Stimulated activated CD8-positive, alpha-beta memory T cell treated with anti-CD3 and anti-CD28 coated beads, Interleukin-7, amount 100 ng/mL, for 4 hours (primary cell): ENCODE measurements around the gene CHTF8.
"Not testable (repeated sequence)": the region's sequence is repeated elsewhere in the genome, so short reads cannot be mapped to it uniquely, and the experiment has no call there.

Experiments
- DNase-seq, 2 donors: peaks; one replicate each; pipeline ENCODE4 v3.0.0-alpha.2; 2020; ENCODE audit warnings: low read depth in 2 of 2

Gene CHTF8, protein sequence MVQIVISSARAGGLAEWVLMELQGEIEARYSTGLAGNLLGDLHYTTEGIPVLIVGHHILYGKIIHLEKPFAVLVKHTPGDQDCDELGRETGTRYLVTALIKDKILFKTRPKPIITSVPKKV

DNA sequence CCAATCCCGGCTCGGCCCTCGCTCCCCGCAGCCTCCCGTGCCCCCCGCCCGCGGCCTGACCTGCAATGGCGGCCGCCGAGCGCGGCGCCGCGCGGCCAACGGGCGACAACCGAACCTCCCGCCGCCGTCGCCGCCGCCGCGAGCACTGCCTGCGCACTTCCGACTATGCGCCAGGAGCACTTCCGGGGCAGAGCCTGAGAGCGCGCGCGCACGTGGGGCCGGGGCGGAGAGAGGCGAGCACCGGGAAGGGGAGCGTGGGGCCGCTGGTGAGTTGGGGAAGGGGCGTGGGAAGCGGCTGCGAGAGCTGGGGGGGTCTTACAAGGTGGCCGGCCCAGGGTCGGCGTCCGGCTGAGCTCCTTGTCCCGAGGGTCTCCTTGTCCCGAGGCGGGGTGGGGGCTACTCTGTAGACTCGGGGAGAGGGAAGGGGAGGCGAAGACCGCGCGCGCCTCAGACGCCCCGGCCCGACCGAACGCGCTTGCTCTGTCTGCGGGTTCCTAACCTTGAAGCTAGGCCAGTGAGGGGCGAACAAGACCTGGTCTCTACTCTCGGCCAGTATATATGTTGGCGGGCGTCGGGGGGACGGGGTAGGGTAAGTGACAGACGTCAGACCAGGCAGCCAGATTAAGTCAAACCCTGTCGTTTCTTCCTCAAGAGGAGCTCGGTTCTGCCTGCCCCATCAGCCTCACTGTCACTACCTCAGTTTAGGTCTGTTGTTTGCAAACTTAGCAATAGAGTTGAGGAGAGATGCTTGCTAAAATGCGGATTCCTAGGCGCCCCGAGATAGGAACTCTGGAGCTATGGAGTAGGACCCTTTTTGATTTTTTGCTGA is at the start of gene CHTF8, which contains the start of gene UTP4:
CHTF8 (minus strand) TSS at position 165 of the 829 bp plus-strand sequence. CDS start 11,130 bp downstream, outside the sequence.
UTP4 (plus strand) TSS at position 226 of the 829 bp plus-strand sequence. CDS start 811 bp downstream, outside the sequence.
- peak; percentile 74 to 85 for DNase-seq

DNA sequence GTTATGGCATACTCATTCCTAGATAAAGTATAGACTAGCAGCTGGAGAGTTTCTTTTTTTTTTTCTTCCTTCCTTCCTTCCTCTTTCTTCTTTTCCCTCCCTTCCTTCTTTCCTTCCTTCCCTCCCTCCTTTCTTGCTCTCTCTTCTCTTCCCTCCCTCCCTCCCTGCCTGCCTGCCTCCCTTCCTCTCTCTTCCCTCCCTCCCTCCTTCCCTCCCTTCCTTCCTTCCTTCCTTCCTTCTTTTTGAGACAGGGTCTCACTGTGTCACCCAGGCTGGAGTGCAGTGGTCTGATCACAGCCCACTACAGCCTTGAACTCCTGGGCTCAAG is 47.6 kb upstream of the CHTF8 start:
- DNase-seq: no peak

DNA sequence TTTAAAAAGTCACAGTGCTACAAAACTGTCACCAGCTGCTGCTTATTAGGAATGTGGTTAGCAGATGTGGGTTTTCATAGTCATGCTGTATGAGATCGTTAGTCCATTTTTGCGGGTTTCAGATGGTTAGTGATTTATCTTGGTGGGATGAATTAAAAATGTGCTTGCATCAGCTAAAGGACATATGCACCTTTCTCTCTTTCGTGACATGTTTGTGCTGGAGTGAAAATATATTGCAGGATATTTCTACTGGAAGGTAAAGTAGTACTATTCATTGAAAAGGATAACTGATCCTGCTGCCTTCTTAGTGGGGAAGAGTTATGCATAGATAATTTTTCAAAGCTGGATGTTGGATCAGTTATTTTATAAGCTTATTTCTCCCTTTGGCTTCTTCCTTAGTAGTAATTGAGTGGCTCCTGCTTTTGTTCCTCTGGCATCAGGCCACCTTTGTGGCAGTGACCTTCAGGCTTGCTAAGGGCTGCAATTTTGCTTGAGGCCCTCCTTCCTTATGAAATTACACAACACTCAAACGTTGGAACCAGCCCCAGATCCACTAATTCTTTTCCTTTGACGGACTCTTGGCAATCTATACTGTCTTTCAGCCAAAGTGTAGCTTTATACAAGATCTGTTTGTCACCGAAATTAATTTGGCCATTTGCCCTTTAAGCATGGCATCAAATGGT is 47.1 kb upstream of the CHTF8 start:
- no peak for DNase-seq

DNA sequence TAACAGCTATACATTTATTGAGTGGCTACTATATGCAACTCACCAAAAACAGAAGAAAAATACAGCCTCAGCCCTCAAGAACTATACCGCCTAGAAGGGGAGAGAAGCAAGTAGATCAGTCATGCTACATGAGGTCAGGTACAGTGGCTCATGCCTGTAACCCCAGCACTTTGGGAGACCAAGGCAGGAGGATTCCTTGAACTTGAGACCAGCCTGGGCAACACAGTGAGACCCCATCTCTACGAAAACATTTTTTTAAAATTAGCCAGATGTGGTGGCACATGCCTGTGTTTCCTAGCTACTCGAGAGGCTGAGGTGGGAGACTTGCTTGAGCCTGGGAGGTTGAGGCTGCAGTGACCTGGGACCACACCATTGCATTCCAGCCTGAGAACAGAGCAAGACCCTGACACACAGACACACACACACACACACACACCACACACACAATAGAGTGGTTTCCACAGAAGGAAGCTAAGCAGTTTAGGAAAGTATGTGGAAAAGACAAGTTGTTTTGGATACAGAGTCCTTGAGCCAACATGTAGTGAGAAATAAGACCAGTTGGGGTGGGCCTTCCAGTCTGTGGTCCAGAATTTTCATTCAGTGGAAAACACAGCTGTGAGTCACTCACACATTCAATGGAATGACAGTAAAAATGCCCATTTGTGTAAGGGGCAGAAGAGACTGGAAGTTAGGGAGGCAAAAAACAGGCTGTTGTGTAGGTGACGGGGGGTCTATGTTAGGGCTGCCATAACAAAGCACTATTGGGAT is 43.8 kb upstream of the CHTF8 start:
- no peak for DNase-seq

DNA sequence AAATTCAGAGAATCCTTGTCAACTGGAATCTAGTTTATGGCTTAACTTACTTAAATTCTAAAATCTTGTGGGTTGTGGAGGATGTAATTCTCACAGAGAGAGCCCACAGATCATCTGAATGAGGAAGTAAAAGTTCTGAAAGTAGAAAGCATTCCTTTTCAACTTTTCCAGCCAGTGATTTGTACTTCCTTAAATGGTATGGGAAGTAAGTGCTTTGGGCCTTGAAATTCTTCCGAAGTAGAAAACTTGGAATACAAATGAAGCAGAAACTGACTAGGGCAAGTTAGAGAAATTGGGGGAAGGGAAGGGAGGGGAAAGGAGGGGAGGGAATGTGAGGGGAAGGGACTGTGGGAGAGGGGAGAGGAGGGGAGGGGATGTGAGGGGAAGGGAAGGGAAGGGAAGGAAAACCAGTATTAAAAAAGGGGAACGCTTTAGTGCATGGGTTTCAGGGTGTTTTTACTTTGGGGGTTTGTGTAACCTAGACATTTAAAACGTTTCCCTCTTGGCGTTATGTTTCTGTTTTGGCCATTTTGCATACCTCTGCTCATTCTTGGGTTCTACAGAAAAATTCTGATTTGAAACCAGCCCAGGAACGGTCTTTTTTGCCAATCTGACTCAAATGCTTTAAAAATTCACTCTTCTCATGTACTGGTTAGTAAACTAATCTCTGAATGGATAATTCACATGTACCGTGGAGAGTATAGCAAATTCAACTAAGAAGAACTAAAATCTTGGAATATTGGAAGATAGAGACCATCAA is 39.1 kb upstream of the CHTF8 start:
- no peak for DNase-seq

DNA sequence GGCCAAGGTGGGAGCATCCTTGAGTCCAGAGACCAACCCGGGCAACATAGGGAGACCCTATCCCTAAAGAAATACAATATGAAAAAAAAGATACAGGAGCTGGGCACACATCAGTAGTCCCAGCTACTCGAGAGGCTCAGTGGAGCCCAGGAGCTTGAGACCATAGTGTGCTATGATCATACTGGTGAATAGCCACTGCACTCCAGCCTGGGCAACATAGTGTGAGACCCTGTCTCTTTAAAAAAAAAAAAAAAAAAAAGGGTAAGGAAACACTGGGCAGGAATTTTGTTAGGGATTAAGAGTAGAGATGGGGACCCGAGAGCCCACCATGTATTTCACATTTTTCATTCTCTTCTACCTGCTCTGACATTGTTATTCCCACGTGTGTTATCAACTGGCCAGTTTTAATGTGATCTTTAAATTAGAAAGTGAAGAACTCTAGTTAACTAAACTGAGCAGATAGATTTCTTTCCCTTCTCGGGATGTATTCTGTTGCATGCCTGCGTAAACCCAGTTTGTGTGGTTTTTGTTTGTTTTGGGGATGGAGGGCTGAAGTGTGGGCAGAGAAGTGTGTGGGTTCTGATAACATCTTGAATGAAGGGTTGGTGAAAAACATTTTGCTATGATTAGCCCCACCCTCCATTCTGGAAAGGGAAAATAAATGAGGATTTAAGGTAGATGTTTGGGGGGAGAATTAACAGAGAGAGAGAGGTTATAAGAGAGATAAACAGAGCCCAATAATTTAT is 37.4 kb upstream of the CHTF8 start:
- DNase-seq: no peak

DNA sequence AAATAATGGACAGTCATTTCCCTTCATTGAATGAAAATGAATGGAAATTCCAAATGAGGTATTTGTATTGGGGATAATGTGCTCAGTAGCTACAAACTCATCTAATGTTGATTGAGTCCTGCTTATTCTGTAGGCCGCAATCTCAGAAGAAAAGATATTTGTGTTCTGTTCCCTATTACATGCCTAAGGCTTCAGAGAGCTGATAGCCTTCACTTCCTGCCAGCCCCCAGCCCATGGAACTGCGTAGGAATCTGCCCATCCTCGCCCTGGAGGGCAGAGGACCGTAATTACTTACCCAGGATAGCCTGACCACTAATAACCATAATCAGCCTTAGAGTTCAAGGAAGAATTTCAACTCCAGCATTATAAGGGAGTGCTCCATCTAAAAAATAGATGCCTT is 36.7 kb upstream of the CHTF8 start:
- no peak for DNase-seq

DNA sequence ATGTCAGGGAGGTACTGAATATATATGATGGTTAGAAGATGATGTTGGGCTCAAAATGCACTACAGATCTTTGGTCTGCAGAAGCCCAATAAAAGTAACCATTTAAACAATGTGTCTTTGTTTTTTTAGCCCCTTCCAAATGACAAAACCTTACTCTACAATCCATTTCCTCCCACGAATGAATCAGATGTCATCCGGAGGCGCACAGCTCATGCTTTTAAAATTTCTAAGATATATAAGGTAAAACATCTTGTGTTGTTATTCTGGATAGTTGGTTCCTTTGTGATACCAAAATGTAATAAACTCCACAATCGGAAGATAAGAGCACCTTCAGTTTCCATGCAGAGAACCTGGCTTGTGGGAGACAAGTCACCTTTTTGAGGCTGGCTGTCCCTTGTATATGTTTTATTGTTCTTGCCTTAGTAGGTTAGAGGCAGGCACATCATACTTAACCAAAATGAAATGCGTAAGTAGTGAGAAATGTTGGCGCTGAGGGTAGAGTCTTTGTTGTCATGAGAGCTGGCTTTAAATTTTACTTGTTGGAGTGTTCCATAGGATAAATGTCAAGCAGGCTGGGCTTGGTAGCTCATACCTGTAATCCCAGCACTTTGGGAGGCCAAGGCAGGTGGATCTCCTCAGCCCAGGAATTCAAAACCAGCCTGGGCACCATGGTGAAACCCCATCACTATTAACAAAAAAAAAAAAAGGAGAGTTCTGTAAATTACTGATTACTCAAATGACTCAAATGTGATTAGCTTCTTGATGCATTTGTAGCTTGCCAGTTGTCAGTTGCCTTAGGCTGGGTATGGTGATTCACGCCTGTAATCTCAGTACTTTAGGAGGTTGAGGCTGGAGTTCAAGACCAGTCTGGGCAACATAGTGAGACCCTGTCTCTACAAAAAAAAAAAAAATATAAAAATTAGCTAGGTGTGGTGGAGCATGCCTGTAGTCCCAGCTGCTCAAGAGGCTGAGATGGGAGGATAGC is 34.9 kb upstream of the CHTF8 start:
- no peak for DNase-seq

DNA sequence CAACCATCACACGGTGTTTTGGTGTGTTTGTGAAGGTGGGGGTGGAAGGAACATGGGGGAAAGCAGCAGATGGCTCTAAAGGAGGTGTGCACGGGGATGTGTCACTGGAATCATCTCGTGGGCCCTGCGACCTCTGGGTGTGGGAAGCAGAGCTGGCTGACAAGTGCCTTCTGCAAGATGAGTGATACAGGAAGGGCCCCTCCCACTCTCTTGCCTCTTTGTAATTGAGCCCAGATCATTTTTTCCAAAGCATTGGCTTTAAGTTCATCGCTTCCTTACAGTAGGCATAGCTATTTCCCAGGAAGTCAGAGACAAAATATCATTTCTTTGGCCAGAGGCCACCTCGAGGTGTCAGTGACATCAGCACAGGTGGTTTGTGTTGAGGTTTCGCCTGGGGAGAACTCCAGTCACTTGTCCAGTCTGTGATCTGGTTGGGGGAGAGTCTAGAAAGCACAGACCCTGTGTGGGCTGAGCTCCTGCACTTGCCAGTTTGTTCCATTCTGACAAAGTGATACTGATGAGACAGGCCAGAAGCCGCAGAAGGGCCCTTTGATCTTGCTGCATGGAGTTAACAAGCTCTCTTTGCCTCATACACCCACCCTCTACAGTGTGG is 33.9 kb upstream of the CHTF8 start:
- peak; percentile 71 to 76 for DNase-seq

DNA sequence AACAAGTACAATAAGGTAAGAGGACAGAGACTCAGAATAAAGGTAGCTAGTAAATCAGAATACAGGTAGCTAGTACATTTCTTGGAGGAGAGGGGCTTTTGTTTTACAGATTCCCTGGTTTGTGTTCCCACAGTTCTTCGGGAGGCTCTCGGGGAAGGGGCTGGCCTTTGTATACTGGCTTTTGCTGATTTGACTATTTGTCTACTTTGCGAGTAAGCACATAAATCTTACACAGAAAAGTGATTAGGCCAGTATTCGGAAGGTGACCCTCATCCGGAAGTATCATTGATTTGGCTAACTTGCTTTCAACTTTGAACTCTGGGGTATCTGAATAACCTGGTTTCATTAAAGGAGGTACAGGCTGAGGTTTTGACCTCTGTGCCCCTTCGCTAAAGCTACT is 33.2 kb upstream of the CHTF8 start:
- no peak for DNase-seq

DNA sequence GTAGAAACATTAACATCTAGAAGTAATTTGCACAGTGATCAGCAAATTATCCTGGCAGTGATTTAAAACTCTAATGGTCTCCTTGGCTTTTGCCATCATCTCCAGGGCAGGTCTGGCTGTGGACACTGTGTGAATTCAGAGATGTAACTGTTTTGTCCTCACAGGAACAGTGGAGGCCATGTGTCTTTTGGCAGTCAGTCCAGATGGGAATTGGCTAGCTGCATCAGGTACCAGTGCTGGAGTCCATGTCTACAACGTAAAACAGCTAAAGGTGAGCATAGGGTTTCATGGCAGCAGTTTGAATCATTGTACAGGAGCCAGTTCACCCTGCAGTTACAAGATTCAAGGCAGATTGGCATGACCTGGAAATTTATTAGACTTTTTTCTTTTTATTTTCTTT is 27.8 kb upstream of the CHTF8 start:
- no peak for DNase-seq

DNA sequence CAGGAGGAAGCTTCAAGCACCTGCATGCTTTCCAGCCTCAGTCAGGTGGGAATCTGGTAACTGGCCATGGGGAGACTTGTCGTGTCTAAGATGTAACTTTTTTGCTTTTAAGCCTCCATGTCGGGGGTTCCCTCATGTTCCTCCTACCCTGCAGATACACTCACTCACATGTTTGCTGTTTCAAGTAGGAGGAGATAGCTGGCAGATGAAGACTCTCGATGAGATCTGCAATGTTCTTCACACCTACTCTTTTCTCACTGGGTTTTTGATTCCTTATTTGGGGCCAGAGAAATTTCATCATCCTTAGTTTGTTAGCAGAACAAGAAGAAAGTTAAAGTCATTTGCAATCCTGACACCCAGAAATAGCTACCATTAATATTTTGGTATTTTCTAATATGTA is 24.8 kb upstream of the CHTF8 start:
- DNase-seq: no peak

DNA sequence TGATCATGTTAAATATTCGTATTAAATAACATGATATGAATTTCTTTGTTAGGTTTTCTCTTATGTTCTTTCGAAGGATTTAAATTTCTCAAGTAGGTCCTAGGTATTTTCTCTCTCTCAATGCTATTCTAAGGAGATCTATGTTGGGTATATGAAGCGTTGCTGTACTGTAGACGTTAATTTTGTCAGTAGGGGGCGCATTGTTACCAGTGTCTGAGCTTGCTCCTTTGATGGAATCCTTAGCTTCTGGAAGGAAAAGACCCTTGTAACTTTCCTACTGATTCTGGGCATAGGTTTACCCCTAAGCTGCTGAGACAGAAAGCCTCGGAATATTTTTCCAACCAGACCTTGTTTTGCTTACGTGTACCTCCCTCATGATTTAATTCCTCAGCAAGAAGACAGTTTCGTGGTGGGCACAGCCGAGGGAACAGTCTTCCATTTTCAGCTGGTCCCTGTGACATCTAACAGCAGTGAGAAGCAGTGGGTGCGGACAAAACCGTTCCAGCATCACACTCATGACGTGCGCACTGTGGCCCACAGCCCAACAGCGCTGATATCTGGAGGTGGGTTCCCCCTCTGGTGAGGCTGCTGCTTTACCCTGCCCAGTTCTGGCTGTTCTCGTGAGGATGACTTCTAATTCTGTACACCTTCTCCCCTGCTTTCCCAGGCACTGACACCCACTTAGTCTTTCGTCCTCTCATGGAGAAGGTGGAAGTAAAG is 17.9 kb upstream of the CHTF8 start:
- peak; percentile 16 to 26 for DNase-seq

DNA sequence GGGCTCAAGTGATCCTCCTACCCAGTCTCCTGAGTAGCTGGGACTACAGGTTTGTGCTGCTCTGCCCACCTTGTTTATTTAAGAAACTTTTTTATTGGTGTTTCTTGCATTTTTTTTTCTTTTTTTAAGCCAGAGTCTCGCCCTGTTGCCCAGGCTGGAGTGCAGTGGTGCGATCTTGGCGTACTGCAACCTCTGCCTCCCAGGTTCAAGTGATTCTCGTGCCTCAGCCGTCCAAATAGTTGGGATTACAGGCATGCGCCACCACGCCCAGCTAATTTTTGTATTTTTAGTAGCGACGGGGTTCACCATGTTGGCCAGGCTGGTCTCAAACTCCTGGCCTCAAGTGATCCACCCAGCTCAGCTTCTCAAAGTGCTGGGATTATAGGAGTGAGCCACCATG is 17.2 kb upstream of the CHTF8 start:
- not testable (repeated sequence) for DNase-seq

DNA sequence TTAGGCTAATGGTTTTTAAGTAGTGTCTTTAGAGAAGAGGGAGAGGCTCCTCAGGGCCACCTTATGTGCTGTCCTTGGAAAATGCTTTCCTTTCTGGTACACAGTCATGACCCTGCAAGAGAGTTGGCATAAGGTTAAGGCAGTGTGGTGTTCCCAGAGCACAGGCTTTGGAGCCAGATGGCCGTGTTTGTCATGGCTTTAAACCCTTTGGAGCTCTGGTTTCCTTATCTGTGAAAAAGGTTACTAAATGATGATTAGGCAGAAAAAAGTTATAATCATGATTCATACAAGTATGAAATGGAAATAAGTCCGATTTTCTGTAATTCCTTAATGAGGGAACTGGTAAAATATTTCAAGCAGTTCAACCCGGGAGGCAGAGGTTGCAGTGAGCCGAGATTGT is 13.3 kb upstream of the CHTF8 start:
- DNase-seq: no peak

DNA sequence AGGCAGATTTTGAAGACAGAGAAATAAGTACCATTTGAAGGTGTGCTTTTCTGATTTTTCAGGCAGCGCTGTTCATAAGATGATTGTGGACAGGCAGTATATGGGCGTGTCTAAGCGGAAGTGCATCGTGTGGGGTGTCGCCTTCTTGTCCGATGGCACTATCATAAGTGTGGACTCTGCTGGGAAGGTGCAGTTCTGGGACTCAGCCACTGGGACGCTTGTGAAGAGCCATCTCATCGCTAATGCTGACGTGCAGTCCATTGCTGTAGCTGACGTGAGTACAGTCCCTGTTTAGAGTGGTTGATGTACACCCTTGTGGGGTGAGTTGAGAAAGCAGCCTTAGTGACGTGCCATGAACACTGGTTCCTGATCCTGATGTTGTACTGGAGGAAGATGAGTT is 10.7 kb upstream of the CHTF8 start:
- DNase-seq: no peak

DNA sequence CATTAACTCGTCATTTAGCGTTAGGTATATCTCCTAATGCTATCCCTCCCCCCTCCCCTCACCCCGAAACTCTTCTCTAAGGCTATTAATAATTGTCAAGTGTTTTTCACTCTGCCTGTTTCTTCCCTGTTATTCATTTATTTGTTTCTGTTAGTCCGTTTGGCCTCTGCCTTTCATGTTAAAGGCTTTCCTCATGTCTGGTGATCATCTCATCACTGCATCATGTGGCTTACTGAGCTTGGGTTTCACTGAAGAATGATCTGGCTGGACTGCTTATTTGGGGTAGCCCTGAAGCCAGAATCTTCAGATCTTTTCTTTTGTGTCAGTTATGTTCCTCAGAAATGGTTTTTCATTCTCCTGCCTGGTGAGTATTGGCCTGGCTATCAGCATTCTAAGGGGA is 9.5 kb upstream of the CHTF8 start:
- no peak for DNase-seq

DNA sequence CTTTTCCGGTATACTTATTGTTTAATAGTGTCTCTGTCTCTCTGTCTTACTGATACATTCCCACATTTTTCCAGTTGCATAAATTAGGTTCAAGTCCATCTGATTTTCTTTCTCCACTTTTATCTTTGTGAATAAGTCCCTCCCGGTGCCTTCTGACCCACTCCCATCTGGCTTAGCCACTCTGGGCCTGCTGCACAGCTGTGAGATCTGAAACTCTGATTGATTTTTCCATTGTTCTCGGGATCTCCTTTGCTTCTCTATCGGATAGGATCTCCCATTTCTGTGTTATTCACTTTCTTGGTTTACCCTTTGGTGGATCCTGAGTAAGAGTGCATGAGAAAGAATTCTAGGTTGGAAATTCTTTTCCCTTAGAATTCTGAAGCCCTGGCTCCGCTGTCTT is 8.6 kb upstream of the CHTF8 start:
- no peak for DNase-seq
